ENCODE measurements around the gene TENT5C. TPM values are rescaled to one million over a fixed set of nuclear protein-coding genes. Genes with fewer than 3 reads are reported as not detected.

Gene TENT5C
- polyA plus RNA-seq, 3 donors: 2.4 to 5.2 (median 2.7) TPM

GRCh38 chr1:117567976-117568375, 37.9 kb upstream of the TENT5C start:
- DNase-seq (ENCODE audit: extremely low read depth in 1 of 11, low read depth in 9 of 11, low spot score in 4 of 11): no peak

DNA sequence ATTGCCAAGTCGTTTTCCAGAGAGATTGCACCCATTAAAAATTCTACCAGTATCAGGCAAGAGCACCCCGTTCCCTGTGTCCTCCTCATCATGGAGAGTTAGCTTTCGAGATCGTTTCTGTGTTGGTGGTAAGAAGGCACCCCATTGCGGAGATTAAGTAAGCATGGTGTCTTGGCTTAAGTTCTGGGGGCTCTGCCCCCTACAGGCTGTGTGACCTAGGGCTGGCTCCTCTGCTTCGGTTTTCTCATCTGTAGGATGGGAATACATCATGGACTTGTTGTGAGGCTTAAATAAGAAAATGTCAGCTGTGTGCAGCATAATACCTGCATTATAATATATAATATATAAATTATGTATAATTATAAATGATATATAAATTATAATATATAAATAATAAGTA, 36.8 kb upstream of the TENT5C start:
- no peak for DNase-seq (ENCODE audit: extremely low read depth in 1 of 11, low read depth in 9 of 11, low spot score in 4 of 11)

DNA sequence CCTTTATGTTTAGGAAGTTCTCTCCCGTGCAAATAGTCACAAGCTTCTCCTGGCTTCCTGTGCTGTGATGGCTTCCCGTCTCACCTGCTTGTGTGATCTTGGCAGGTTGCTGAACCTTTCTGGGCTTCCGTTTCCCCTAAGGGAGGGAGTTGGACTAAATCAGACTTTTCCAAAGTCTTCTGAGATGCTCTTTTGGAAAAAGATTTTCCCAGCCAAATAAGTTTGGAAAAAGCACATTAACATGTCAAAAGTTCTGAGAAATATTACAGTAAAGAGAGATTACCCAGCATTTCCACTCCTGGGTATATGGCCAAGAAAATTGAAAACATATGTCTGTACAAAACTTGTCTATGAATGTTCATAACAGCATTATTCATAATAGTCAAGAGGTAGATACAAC, 36.0 kb upstream of the TENT5C start:
- DNase-seq (ENCODE audit: extremely low read depth in 1 of 11, low read depth in 9 of 11, low spot score in 4 of 11): no peak

DNA sequence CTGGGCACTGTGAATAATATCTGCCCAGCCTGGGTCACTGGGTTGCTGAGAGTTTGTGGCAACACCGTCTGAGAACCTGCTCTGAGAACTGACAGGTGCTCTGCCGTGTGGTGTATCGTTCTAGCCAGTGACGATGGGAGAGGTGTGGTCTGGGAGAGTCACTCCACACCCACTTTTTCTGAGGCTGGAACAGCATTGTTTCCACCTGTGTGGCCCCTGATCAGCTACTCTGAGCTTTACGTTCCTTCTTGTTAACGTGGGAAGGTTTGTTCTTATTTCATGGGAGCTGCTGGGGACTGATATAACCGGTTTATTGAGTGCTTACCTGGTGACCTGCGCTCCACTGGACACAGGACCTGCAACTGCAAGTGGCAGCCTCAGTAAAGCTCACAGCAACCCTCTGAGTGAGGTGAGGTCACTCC, 34.8 kb upstream of the TENT5C start:
- peak in 1 of 11 donors; percentile 24 for DNase-seq (ENCODE audit: extremely low read depth in 1 of 11, low read depth in 9 of 11, low spot score in 4 of 11)

GRCh38 chr1:117571496-117571895, 34.4 kb upstream of the TENT5C start:
- no peak for DNase-seq (ENCODE audit: extremely low read depth in 1 of 11, low read depth in 9 of 11, low spot score in 4 of 11)

DNA sequence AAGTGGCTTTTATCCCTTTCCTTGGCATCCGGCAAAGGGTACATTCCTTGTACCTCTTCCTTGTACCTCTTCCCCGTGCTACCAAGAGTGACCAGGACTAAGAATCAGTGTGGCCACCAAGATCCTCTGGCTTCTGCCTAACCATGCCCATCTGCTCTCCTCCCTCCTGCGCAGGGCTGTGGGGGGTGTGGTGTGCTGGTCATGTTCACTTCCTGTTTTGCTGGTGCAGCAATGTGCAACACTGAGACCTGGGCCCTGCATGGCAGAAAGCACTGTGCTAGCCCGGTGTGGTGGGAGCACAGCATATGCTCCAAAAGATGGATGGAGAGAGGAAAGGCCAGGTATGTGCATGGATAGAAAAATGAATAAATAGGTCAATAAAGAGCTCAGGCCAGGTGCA, 33.3 kb upstream of the TENT5C start:
- no peak for DNase-seq (ENCODE audit: extremely low read depth in 1 of 11, low read depth in 9 of 11, low spot score in 4 of 11)

GRCh38 chr1:117573386-117574023, 32.3 kb upstream of the TENT5C start:
- DNase-seq (ENCODE audit: extremely low read depth in 1 of 11, low read depth in 9 of 11, low spot score in 4 of 11): no peak

DNA sequence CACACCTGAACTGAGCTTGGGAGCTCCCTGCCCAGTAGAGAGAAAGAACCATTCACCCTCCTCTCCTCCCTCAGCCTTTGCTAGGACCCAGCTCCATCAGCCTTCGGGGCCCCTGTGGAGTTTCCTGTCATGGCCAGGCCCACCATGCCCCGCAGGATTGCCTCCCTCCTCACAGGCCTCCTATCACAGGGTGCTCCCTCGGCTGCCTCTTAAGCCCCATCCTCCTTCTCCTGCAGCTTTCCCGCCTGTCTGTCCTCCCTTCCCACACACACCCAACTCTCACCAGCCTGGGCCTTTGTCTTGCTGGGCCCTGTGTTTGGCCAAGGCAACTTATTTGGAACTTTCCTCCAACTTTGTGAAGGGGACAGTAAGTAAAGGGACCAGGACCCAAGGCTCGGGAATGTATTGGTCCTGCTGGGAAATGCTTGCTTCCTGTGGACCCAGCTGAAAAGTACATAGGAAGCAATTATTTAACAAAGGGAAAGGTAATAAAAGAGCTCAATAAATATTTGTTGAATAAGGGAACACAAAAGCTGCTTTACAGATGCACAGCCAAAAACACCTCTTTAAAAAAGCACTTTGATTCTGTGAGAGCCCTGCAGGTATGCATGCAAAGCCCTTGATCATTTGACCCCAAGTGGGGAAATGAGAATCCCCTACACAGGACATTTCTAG, 31.6 kb upstream of the TENT5C start:
- no peak for DNase-seq (ENCODE audit: extremely low read depth in 1 of 11, low read depth in 9 of 11, low spot score in 4 of 11)

DNA sequence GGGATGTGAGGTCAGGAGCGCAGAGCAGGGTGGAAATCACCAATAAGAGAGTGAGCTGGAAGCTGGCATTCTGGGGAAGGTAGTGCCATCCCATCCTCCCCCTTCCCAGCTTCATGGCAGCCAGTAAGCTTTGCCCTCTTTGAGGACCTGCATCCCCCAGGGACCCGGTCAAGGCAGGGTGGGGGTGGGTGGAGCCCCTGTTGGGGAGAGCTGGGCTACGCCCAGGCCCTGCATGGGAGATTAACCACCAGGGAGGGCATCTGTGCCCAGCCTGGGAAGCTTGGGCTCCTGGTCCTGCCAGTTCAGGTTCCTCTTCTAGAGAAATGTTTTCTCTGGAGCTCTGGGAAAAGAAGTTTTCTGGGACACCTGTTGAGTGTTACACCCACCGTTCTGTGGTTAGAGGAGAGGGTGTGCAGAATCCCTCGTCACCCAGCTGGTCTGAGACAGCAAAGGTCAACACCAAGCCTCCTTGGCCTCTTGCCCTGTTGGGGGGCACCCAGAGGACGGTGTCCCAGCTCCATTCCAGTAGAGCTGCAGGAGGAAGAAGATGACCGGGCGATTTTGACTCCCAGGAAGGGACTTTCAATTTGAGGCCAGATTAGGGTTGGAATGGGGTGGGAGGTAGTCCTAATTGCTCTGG, 30.1 kb upstream of the TENT5C start:
- DNase-seq (ENCODE audit: extremely low read depth in 1 of 11, low read depth in 9 of 11, low spot score in 4 of 11): no peak

DNA sequence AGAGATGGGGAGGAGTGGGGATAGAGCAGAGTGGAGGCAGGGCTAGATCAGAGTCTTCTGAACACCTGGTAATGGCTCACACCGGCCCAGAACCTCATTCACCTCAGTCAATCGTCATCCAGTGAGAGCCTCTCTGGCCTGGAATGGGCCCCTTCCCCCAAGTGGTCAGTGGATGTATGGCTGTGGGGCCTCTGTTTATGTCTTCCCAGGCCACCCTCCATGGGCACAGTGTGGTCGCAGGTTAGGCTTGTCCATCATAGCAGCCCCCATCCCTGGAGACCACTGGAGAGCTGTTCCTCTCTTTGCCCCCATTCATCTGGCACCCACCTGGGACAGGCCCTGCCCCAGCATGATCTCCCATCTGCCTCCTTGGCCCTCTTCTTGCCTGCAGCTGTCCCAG, 29.6 kb upstream of the TENT5C start:
- no peak for DNase-seq (ENCODE audit: extremely low read depth in 1 of 11, low read depth in 9 of 11, low spot score in 4 of 11)

GRCh38 chr1:117577191-117577885, 28.5 kb upstream of the TENT5C start:
- no peak for DNase-seq (ENCODE audit: extremely low read depth in 1 of 11, low read depth in 9 of 11, low spot score in 4 of 11)

DNA sequence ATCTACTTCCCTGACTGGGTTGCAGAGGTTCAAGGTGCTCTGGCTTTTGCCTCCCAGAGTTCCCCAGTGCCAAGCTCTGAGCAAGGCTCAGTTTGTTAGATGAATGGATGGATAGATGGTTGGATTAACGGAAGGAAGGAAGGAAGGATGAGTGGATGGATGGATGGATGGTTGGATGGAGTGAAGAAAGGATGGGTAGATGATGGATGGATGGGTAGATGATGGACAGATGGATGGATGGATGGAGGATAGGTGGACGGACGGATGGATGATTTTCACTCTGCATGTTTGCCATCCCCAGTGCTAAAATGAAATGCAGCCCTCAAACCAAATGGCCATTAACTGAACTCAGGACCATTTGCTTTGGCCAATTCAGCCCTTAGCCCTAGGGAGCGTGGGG, 27.4 kb upstream of the TENT5C start:
- DNase-seq (ENCODE audit: extremely low read depth in 1 of 11, low read depth in 9 of 11, low spot score in 4 of 11): no peak

DNA sequence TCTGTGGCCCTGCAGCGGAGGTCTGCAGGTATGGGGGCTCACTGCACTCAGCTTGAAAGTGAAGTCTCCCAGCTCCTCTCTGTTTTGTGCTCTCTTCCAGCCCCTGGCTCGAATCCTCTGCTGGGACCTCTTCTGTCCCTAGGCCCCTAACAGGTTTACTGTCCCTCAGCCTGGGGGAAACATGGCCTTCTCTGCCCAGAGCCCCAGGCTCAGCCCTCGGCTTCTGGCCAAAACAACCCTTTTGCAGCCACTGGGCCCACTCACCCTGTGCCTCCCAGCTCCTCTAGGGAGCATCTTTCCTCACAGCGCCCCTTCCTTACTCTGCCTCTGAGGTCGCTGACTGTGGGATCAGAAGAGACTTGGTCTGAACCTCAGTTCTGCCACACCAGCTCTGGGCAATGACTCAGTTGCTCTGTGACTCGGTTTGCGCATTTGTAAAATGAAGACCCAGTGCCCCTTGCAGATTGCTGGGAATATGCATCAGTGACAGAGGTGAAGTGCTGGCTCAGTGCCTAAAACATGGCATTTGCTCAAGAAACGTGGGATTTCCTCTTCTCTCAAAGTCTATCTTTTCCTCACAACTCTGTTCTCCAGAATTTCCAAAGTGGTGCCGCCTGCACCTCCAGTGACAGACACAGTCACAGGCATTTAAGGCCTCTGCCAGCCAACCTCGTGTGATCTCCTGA, 26.5 kb upstream of the TENT5C start:
- no peak for DNase-seq (ENCODE audit: extremely low read depth in 1 of 11, low read depth in 9 of 11, low spot score in 4 of 11)

GRCh38 chr1:117580436-117580835, 25.4 kb upstream of the TENT5C start:
- DNase-seq (ENCODE audit: extremely low read depth in 1 of 11, low read depth in 9 of 11, low spot score in 4 of 11): no peak

- DNase-seq (ENCODE audit: extremely low read depth in 1 of 11, low read depth in 9 of 11, low spot score in 4 of 11): no peak
Observed at GRCh38 chr1:117580882-117581281, 25.0 kb upstream of the TENT5C start.

GRCh38 chr1:117581391-117581943, 24.4 kb upstream of the TENT5C start:
- DNase-seq (ENCODE audit: extremely low read depth in 1 of 11, low read depth in 9 of 11, low spot score in 4 of 11): no peak

DNA sequence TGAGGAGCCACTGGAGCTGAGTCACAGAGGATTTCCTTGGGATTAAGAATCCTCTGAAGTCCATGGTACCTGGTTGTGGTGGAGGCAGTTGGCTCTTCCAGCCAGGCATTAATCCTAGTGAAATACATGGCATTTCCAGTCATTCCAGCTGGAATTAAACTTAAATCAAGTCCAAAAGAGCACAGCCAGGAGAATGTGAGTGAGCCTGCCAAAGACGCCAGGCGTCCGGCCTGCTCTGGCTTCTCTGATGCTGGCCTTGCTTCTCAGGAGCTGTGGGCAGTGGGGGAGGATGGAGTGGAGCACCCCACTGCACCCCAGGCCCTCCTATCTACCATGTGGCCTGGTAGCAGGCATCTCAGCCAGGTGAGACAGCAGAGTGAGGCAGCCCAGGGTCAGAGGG, 23.4 kb upstream of the TENT5C start:
- DNase-seq (ENCODE audit: extremely low read depth in 1 of 11, low read depth in 9 of 11, low spot score in 4 of 11): no peak

DNA sequence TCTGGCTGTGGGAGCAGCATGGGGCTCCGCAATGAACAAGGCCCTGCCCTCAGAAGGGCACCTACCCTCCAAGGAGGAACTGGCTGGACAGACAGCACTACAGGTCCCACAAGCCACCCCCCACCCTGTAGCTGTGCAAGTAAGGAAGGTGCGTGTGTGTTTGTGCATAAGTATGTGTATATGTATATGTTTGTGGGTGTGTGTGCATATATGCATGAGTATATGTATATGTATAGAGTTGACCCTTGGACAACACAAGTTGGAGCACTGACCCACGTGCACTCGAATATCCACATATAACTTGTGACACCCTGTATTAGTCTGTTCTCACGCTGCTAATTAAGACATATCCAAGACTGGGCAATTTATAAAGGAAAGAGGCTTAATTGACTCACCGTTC, 22.6 kb upstream of the TENT5C start:
- no peak for DNase-seq (ENCODE audit: extremely low read depth in 1 of 11, low read depth in 9 of 11, low spot score in 4 of 11)

GRCh38 chr1:117584181-117584580, 21.7 kb upstream of the TENT5C start:
- DNase-seq (ENCODE audit: extremely low read depth in 1 of 11, low read depth in 9 of 11, low spot score in 4 of 11): no peak
